ENCODE results near the gene SAFB2.
A peak's percentile ranks its signal among the peaks of the same experiment; 100 is the strongest.
"Not testable (repeated sequence)": the region's sequence is repeated elsewhere in the genome, so short reads cannot be mapped to it uniquely, and the experiment has no call there.

SAFB2 gene

GRCh38 chr19:5632657-5633056 lies 10.1 kb upstream of the SAFB2 start:
- DNase-seq (ENCODE audit: low read depth), result no peak

- DNase-seq (ENCODE audit: low read depth), result no peak
Observed at GRCh38 chr19:5632241-5632612, 9.7 kb upstream of the SAFB2 start.

- DNase-seq (ENCODE audit: low read depth), result no peak
Observed at GRCh38 chr19:5631567-5632240, 9.1 kb upstream of the SAFB2 start.

- DNase-seq (ENCODE audit: low read depth), result no peak
Observed at GRCh38 chr19:5628919-5629481, 6.4 kb upstream of the SAFB2 start.

GRCh38 chr19:5628461-5628860 lies 5.9 kb upstream of the SAFB2 start:
- no peak for DNase-seq (ENCODE audit: low read depth)

- peak; percentile 74 for DNase-seq (ENCODE audit: low read depth)
Observed at GRCh38 chr19:5627395-5627904, 4.9 kb upstream of the SAFB2 start.

GRCh38 chr19:5625641-5626040 lies 3.1 kb upstream of the SAFB2 start:
- DNase-seq (ENCODE audit: low read depth), result no peak

- peak; percentile 13 for DNase-seq (ENCODE audit: low read depth)
Observed at GRCh38 chr19:5624741-5625278, 2.2 kb upstream of the SAFB2 start.

GRCh38 chr19:5624018-5624663 lies 1.6 kb upstream of the SAFB2 start:
- peak; percentile 58 for DNase-seq (ENCODE audit: low read depth)

- DNase-seq (ENCODE audit: low read depth), result peak; percentile 7
Observed at GRCh38 chr19:5623397-5624017, 931 bp upstream of the SAFB2 start.

- DNase-seq (ENCODE audit: low read depth), result no peak
Observed at GRCh38 chr19:5621945-5622464, 571 bp downstream of the SAFB2 start.

- peak; percentile 24 for DNase-seq (ENCODE audit: low read depth)
Observed at GRCh38 chr19:5621311-5621944, 1.1 kb downstream of the SAFB2 start.

- DNase-seq (ENCODE audit: low read depth), result no peak
Observed at GRCh38 chr19:5619946-5620345, 2.6 kb downstream of the SAFB2 start.

GRCh38 chr19:5618591-5618990 lies 4.0 kb downstream of the SAFB2 start:
- no peak for DNase-seq (ENCODE audit: low read depth)

- no peak for DNase-seq (ENCODE audit: low read depth)
Observed at GRCh38 chr19:5617080-5617479, 5.5 kb downstream of the SAFB2 start.

- peak; percentile 62 for DNase-seq (ENCODE audit: low read depth)
Observed at GRCh38 chr19:5615756-5616327, 6.7 kb downstream of the SAFB2 start.

- DNase-seq (ENCODE audit: low read depth), result no peak
Observed at GRCh38 chr19:5612891-5613865, 9.4 kb downstream of the SAFB2 start.

- DNase-seq (ENCODE audit: low read depth), result no peak
Observed at GRCh38 chr19:5609881-5610448, 12.6 kb downstream of the SAFB2 start.

GRCh38 chr19:5608766-5609165 lies 13.8 kb downstream of the SAFB2 start:
- not testable (repeated sequence) for DNase-seq (ENCODE audit: low read depth)

GRCh38 chr19:5608291-5608690 lies 14.3 kb downstream of the SAFB2 start:
- DNase-seq (ENCODE audit: low read depth), result no peak
